Lower leg skin (tissue), 3 donors: ENCODE measurements around the gene GRN.

ENCODE experiments used
- CTCF ChIP-seq, 3 donors: fragments of 450-650 bp; IDR thresholded peaks; one replicate each; pipeline ENCODE4 v1.5.1; 2016; ENCODE audit warnings: antibody characterized with exemption in 3 of 3, mild to moderate bottlenecking in 3 of 3, moderate library complexity in 2 of 3
- POLR2A ChIP-seq, 2 donors: fragments of 450-650 bp; IDR thresholded peaks; one replicate each; pipeline ENCODE4 v1.6.1; 2016 to 2017; ENCODE audit warnings: antibody characterized with exemption in 2 of 2, mild to moderate bottlenecking in 1 of 2, moderate library complexity in 1 of 2

DNA sequence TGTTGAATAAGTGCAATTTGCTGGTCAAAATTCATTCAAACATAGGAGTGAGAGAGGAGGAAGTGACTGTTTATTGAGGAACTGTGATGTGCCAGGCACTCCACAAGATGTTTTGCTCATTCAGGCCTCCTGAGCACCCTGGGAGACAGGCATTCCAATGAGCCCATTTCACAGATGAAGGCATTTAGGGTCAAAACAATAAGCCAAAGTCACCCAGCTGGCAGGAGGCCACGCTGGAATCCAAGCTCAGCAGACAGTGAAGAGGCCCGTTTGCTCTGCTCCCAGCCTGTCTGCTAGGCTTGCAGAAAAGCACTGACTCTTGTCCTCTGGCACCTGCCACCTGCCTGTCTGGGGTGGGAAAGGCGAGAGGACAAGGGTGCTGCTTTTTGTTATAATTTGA lies 10.4 kb upstream of the GRN start:
- TF ChIP-seq POLR2A (IDR thresholded peaks at IDR 0.05) (no peak), CTCF (IDR thresholded peaks at IDR 0.05) (no peak)
